ENCODE results near the gene TUBA1B. TPM values are rescaled to one million over a fixed set of nuclear protein-coding genes. Genes with fewer than 3 reads are reported as not detected.

Gene TUBA1B
- total and polyA plus RNA-seq, 2 of the 13 experiments (the other 11 are each of a cell fraction or from before 2014, with no cell fraction given), result 1,275 to 1,353 TPM

GRCh38 chr12:49109641-49110463 lies 21.3 kb downstream of the TUBA1B start (continued):
- TF ChIP-seq TRAFD1 (CRISPR knock-in tag; IDR thresholded peaks at IDR 0.05; ENCODE audit: borderline replicate concordance), result no peak
- no peak for TF ChIP-seq MYNN (CRISPR knock-in tag; IDR thresholded peaks at IDR 0.05; ENCODE audit: low read depth)
- TF ChIP-seq TEF (CRISPR knock-in tag; IDR thresholded peaks at IDR 0.05), result no peak
- peak; percentile 86 for TF ChIP-seq TFAP4 (IDR thresholded peaks at IDR 0.05; ENCODE audit: borderline replicate concordance, low read depth)
- TF ChIP-seq THYN1 (CRISPR knock-in tag; IDR thresholded peaks at IDR 0.05; ENCODE audit: borderline replicate concordance, low read depth), result no peak
- TF ChIP-seq HNRNPK (IDR thresholded peaks at IDR 0.05; ENCODE audit: low read depth, low read length, poor library complexity, severe bottlenecking), result peak; percentile 45
- TF ChIP-seq ZNF878 (CRISPR knock-in tag; IDR thresholded peaks at IDR 0.05), result no peak
- TF ChIP-seq SIN3A (IDR thresholded peaks at IDR 0.05; ENCODE audit: borderline replicate concordance, low read depth, low read length), result 0 out of 2 replicates have a peak, but pooled peaks have one; percentile 31
- no peak for TF ChIP-seq KDM4B (CRISPR knock-in tag; IDR thresholded peaks at IDR 0.05)
- no peak for TF ChIP-seq PHF21A (CRISPR knock-in tag; IDR thresholded peaks at IDR 0.05)
- TF ChIP-seq ZNF281 (CRISPR knock-in tag; IDR thresholded peaks at IDR 0.05; ENCODE audit: borderline replicate concordance), result peak; percentile 41; the same call in 1 of the 2 replicates
- TF ChIP-seq CTCF (CRISPR knock-in tag; IDR thresholded peaks at IDR 0.05), result no peak
